HG03342 (cell line): ENCODE measurements around the gene COPB1.

Source experiments
- ATAC-seq: cut with Tn5 transposase; IDR thresholded peaks from one replicate; pipeline ENCODE4 v1.9.1; 2021; ENCODE audit warnings: mild to moderate bottlenecking, moderate library complexity; ENCODE audit not compliant: unreplicated experiment

The COPB1 gene

GRCh38 chr11:14518820-14519219, 19.2 kb upstream of the COPB1 start:
- ATAC-seq: no peak

GRCh38 chr11:14513800-14514199, 14.2 kb upstream of the COPB1 start:
- ATAC-seq: no peak

- ATAC-seq: no peak
Observed at GRCh38 chr11:14506532-14506931, 6.9 kb upstream of the COPB1 start.

- ATAC-seq: no peak
Observed at GRCh38 chr11:14503023-14503422, 3.4 kb upstream of the COPB1 start.

GRCh38 chr11:14502039-14502438, 2.4 kb upstream of the COPB1 start:
- ATAC-seq: no peak

- peak; percentile 73 for ATAC-seq
Observed at GRCh38 chr11:14500181-14500651, 605 bp upstream of the COPB1 start.

GRCh38 chr11:14499178-14499559, 442 bp downstream of the COPB1 start:
- ATAC-seq: peak; percentile 13

GRCh38 chr11:14480716-14481115, 18.9 kb downstream of the COPB1 start:
- no peak for ATAC-seq

GRCh38 chr11:14471127-14471526, 28.5 kb downstream of the COPB1 start:
- ATAC-seq: no peak

GRCh38 chr11:14463623-14464022, 36.0 kb downstream of the COPB1 start:
- ATAC-seq: no peak

- ATAC-seq: no peak
Observed at GRCh38 chr11:14460147-14460546, 39.5 kb downstream of the COPB1 start.

GRCh38 chr11:14458377-14458776, 41.2 kb downstream of the COPB1 start:
- no peak for ATAC-seq

GRCh38 chr11:14455648-14456430, 43.8 kb downstream of the COPB1 start:
- no peak for ATAC-seq

- no peak for ATAC-seq
Observed at GRCh38 chr11:14454861-14455632, 44.6 kb downstream of the COPB1 start.

- ATAC-seq: peak; percentile 82
Observed at GRCh38 chr11:14451825-14452224, 47.8 kb downstream of the COPB1 start.

GRCh38 chr11:14449302-14449714, 50.3 kb downstream of the COPB1 start:
- ATAC-seq: no peak

- ATAC-seq: no peak
Observed at GRCh38 chr11:14448240-14448639, 51.4 kb downstream of the COPB1 start.

GRCh38 chr11:14446701-14447169, 52.9 kb downstream of the COPB1 start:
- ATAC-seq: peak; percentile 62

GRCh38 chr11:14445542-14446530, 53.8 kb downstream of the COPB1 start:
- no peak for ATAC-seq

- no peak for ATAC-seq
Observed at GRCh38 chr11:14444441-14445189, 55.0 kb downstream of the COPB1 start.
